Islet precursor cell (in vitro differentiated cells): Measurements from ENCODE around the gene FAM78A.

ENCODE experiments used
- DNase-seq: peaks from one replicate; pipeline ENCODE4 v3.0.0-alpha.2; 2018

Gene FAM78A

GRCh38 chr9:131276094-131276888 is at the start of gene FAM78A:
FAM78A (minus strand) TSS chr9:131276510; CDS start chr9:131276179, 331 bp downstream.
- DNase-seq = peak; percentile 69

GRCh38 chr9:131324736-131325679 is 48.7 kb upstream of the FAM78A start:
- no peak for DNase-seq

GRCh38 chr9:131323629-131324028 is 47.3 kb upstream of the FAM78A start:
- no peak for DNase-seq

- DNase-seq = no peak
Measured at GRCh38 chr9:131320031-131320685, 43.8 kb upstream of the FAM78A start.

GRCh38 chr9:131319486-131319885 is 43.2 kb upstream of the FAM78A start:
- no peak for DNase-seq

- DNase-seq = no peak
Measured at GRCh38 chr9:131318231-131319085, 42.1 kb upstream of the FAM78A start.

- DNase-seq = no peak
Measured at GRCh38 chr9:131312822-131313770, 36.8 kb upstream of the FAM78A start.

- DNase-seq = no peak
Measured at GRCh38 chr9:131312246-131312645, 35.9 kb upstream of the FAM78A start.

- no peak for DNase-seq
Measured at GRCh38 chr9:131310833-131311554, 34.7 kb upstream of the FAM78A start.

GRCh38 chr9:131309530-131310276 is 33.4 kb upstream of the FAM78A start:
- no peak for DNase-seq

- DNase-seq = no peak
Measured at GRCh38 chr9:131308906-131309529, 32.7 kb upstream of the FAM78A start.

GRCh38 chr9:131308452-131308851 is 32.1 kb upstream of the FAM78A start:
- no peak for DNase-seq

GRCh38 chr9:131307974-131308373 is 31.7 kb upstream of the FAM78A start:
- DNase-seq = no peak

GRCh38 chr9:131306397-131307004 is 30.2 kb upstream of the FAM78A start:
- no peak for DNase-seq

- peak; percentile 87 for DNase-seq
Measured at GRCh38 chr9:131304676-131305355, 28.5 kb upstream of the FAM78A start.

- no peak for DNase-seq
Measured at GRCh38 chr9:131303381-131304321, 27.3 kb upstream of the FAM78A start.
